Measurements from ENCODE around the gene MRM2. TPM values are rescaled to one million over a fixed set of nuclear protein-coding genes. Genes with fewer than 3 reads are reported as not detected.

Gene MRM2
- total RNA-seq, 4 donors from 2014 or later, result 12.2 to 15.5 (median 14.1) TPM

- no peak for TF ChIP-seq CTCF (IDR thresholded peaks at IDR 0.05; ENCODE audit: low read depth)
Measured at GRCh38 chr7:2244404-2244995, 2.5 kb upstream of the MRM2 start.

GRCh38 chr7:2243458-2243857 lies 1.5 kb upstream of the MRM2 start:
- no peak for TF ChIP-seq CTCF (IDR thresholded peaks at IDR 0.05; ENCODE audit: low read depth)

GRCh38 chr7:2242541-2243429 lies 780 bp upstream of the MRM2 start:
- no peak for TF ChIP-seq CTCF (IDR thresholded peaks at IDR 0.05; ENCODE audit: low read depth)

- TF ChIP-seq CTCF (IDR thresholded peaks at IDR 0.05; ENCODE audit: low read depth), result no peak
Measured at GRCh38 chr7:2239242-2239641, 2.8 kb downstream of the MRM2 start.

GRCh38 chr7:2237109-2237602 lies 4.8 kb downstream of the MRM2 start:
- no peak for TF ChIP-seq CTCF (IDR thresholded peaks at IDR 0.05; ENCODE audit: low read depth)

GRCh38 chr7:2233926-2234325 lies 8.1 kb downstream of the MRM2 start:
- TF ChIP-seq CTCF (IDR thresholded peaks at IDR 0.05; ENCODE audit: low read depth), result no peak

GRCh38 chr7:2232766-2233520 lies 9.1 kb downstream of the MRM2 start, which contains the start of gene MAD1L1:
MAD1L1 (minus strand) TSS chr7:2232945; CDS start chr7:2230133, 2,812 bp downstream.
- TF ChIP-seq CTCF (IDR thresholded peaks at IDR 0.05; ENCODE audit: low read depth), result no peak
